ENCODE data around the gene RNF2. TPM values are rescaled to one million over a fixed set of nuclear protein-coding genes. Genes with fewer than 3 reads are reported as not detected.

The RNF2 gene
- total RNA-seq, 1 donor from 2014 or later, result 17.0 TPM

DNA sequence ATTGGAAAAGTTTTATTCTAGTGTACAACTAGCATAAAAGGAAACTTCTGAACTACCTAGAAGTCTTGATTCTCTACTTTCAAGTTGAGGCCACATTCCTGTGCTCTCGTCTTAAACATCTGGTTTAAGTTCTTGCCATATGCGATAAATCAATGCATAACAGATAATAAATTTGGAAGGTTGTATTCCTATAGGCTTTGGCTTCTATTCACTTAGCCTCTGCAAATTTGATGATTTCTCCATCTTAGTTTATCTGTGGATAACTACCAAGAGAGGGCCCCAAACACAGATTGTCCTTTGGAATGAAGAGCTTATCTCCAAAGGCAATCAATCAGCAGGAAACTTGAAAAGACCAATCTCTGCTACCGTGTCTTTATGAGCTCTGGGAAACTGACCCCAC, 11.7 kb upstream of the RNF2 start:
- TF ChIP-seq, protein P1, sequence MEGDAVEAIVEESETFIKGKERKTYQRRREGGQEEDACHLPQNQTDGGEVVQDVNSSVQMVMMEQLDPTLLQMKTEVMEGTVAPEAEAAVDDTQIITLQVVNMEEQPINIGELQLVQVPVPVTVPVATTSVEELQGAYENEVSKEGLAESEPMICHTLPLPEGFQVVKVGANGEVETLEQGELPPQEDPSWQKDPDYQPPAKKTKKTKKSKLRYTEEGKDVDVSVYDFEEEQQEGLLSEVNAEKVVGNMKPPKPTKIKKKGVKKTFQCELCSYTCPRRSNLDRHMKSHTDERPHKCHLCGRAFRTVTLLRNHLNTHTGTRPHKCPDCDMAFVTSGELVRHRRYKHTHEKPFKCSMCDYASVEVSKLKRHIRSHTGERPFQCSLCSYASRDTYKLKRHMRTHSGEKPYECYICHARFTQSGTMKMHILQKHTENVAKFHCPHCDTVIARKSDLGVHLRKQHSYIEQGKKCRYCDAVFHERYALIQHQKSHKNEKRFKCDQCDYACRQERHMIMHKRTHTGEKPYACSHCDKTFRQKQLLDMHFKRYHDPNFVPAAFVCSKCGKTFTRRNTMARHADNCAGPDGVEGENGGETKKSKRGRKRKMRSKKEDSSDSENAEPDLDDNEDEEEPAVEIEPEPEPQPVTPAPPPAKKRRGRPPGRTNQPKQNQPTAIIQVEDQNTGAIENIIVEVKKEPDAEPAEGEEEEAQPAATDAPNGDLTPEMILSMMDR (IDR thresholded peaks at IDR 0.05), result no peak

DNA sequence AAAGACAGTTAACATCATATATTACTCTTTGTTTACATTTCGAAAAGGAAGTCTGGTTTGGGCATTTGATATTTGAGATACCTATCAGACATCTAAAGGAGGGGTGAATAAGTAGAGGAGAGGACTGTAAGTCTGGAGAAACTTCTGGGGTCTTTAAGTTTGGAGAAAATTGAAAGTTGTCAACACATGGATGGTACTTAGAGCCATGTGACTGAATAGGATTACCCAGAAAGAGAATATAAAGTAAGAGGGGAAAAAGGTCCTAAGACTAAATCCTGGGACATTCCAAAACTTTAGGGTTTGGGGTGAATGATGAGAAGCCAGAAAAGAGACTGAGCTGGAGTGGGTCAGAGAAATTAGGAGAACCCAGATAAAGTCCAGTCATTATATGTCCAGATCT, 10.1 kb upstream of the RNF2 start:
- TF ChIP-seq, protein P1 (IDR thresholded peaks at IDR 0.05), result no peak
- no peak for DNase-seq
- Histone ChIP-seq H3K27ac (no peak overlapping the region), H3K27me3 (ENCODE audit: low read depth) (no peaks in the 10 kb centered on the region), H3K4me3 (no peak overlapping the region), H3K36me3 (no peaks in the 10 kb centered on the region), H3K9me3 (no peaks in the 10 kb centered on the region), H3K4me1 (no peaks in the 10 kb centered on the region)
- no peak for ATAC-seq
- intact Hi-C loops (cut with DNase I), result no loop called here

More for the DNA sequence above, 11.7 kb upstream of the RNF2 start:
- Histone ChIP-seq H3K27me3 (ENCODE audit: low read depth) (no peaks in the 10 kb centered on the region), H3K4me3 (no peak overlapping the region), H3K4me1 (no peaks in the 10 kb centered on the region), H3K9me3 (no peaks in the 10 kb centered on the region), H3K27ac (no peak overlapping the region), H3K36me3 (no peaks in the 10 kb centered on the region)
- DNase-seq (no peak), ATAC-seq (no peak)
- intact Hi-C loops (cut with DNase I), result no loop called here

DNA sequence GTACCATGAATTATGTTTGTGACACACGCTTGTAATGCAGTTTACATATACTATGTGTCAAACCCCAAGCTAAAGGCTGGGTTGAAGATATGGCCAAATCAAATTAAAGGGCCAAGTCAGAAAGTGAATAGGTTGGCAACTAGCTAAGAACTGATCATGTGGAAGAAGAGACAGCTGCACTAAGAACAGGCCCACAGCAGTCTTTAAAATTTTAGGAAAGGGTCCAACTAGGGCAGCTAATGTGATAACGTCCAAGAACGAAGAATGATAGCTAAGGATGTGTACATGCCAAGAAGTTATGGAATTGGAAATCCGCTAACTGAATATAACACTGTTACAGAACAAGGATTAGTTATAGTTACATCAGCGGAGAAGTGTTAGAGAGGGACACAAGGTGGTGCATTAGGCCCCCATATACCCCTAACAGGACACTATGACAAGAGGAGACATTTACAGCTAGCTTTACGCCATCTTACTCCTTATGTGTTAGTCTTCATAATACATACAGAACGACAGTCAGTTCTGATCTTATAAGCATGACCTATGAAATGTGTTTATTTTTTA, 6.5 kb upstream of the RNF2 start:
- H3K27ac ChIP-seq, result no peak overlapping the region
- no peaks in the 10 kb centered on the region for H3K27me3 ChIP-seq (ENCODE audit: low read depth)
- no peaks in the 10 kb centered on the region for H3K4me1 ChIP-seq
- H3K36me3 ChIP-seq, result no peaks in the 10 kb centered on the region
- no peaks in the 10 kb centered on the region for H3K9me3 ChIP-seq
- DNase-seq (no peak), ATAC-seq (no peak)
- TF ChIP-seq, protein P1 (IDR thresholded peaks at IDR 0.05), result no peak
- intact Hi-C loops (cut with DNase I), result no loop called here
- no peak overlapping the region for H3K4me3 ChIP-seq

DNA sequence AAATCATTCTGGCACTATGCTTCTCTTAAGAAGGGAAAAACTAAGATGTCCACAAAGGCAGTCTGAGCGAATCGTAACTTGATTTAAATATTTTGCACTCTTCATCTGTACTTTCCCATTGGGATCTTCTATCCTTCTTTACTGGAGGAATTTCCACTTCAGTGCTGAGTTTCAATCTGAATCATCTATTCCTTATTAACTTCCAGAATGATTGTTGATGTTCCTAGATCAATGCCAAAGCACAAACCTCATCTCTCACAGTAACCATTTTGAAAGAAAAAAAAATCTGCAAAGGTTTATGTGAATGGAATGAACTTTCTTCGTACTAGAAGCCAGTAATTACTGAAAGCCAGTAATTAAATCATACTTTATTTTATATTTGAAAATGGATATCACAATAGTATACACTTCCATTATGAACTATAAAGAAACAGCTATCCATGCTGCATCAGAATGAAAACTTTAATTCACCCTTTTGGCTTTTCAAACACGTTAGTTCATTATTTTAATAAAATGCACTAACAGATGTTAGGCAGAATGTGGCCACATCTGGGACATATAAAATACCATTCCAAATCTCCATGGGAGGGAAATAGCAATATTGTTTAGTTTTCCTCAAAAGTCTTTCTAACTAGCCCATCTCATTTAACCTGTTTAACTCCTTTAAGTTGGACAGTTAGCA, 5.5 kb upstream of the RNF2 start:
- TF ChIP-seq, protein P1 (IDR thresholded peaks at IDR 0.05), result no peak
- Histone ChIP-seq H3K4me3 (no peak overlapping the region), H3K27me3 (ENCODE audit: low read depth) (no peaks in the 10 kb centered on the region), H3K36me3 (no peaks in the 10 kb centered on the region), H3K4me1 (no peaks in the 10 kb centered on the region), H3K9me3 (no peaks in the 10 kb centered on the region), H3K27ac (no peak overlapping the region)
- no peak for ATAC-seq
- intact Hi-C loops (cut with DNase I), result no loop called here
- DNase-seq, result no peak

DNA sequence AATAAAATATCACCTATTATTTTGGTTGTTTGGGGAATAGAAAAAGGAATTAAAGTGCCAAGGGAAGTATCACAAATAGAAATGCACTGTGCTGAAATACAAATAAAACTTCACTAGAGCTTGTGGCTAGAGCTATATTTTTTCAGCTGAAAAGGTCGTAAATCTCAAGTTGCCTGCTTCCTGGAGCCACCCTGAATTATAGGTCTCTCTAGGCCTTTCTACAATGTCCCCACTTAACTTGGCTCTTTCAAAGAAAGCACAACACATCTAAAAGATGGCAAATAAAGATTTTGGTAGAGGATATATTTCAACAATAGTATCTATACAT, 5.0 kb upstream of the RNF2 start:
- ATAC-seq (no peak), DNase-seq (no peak)
- TF ChIP-seq, protein P1 (IDR thresholded peaks at IDR 0.05), result no peak
- H3K4me1 ChIP-seq, result no peaks in the 10 kb centered on the region
- H3K9me3 ChIP-seq, result no peaks in the 10 kb centered on the region
- H3K36me3 ChIP-seq, result no peaks in the 10 kb centered on the region
- H3K27me3 ChIP-seq (ENCODE audit: low read depth), result no peaks in the 10 kb centered on the region
- H3K27ac ChIP-seq, result no peak overlapping the region
- intact Hi-C loops (cut with DNase I), result no loop called here
- no peak overlapping the region for H3K4me3 ChIP-seq

All from lower lobe of right lung (tissue), 2 donors.